HepG2 (cell line): ENCODE data around the gene PTPRD. TPM values are rescaled to one million over a fixed set of nuclear protein-coding genes. Genes with fewer than 3 reads are reported as not detected.

Experiments
- ATAC-seq: fragments of 200-7000 bp; cut with Tn5 transposase; 3 replicates; pipeline ENCODE4 v1.9.1; 2020; ENCODE audit warnings: mild to moderate bottlenecking, moderate library complexity
- BruUV-seq: library from RNA; stranded (reverse); fragments of 400-500 nt; replicated peaks from 2 replicates; lab custom pipeline; 2021; lab: Mats Ljungman, UMichigan
- CTCF ChIA-PET: fragments of 300-600 bp; formaldehyde crosslinking; extraction: SDS; loops from one replicate; lab custom pipeline; 2021; ENCODE audit warnings: low total read pairs, inconsistent platforms, low intra/inter-chr PET ratio; lab: Yijun Ruan, JAX
- POLR2A ChIA-PET: fragments of 350-600 bp; sonication (Branson Sonifier 250); formaldehyde crosslinking; loops from one replicate; lab custom pipeline; 2020; ENCODE audit warnings: antibody characterized with exemption, inconsistent platforms; lab: Yijun Ruan, JAX
- DNase-seq: peaks from one replicate; pipeline ENCODE4 v3.0.0-alpha.2; 2015; ENCODE audit warnings: low spot score
- FAIRE-seq: peaks from 3 replicates; lab custom pipeline; 2011; peaks lifted over from hg19 to GRCh38; lab: Jason Lieb, UNC
- H2AFZ ChIP-seq: one replicate; pipeline ENCODE4 v1.6.1; 2011; ENCODE audit warnings: low read length, inconsistent platforms
- H3K27ac ChIP-seq: fragments of 300-600 bp; 3 replicates; pipeline ENCODE4 v1.8.0; 2011; ENCODE audit warnings: mixed run types, mild to moderate bottlenecking, mixed read lengths, low read length, inconsistent platforms; ENCODE audit not compliant: insufficient read depth; ENCODE audit errors: extremely low read length
- H3K27me3 ChIP-seq, 2 experiments: fragments of 200-600 bp in 1 of 2; 2 replicates in 1 of 2; 3 replicates in 1 of 2; pipeline versions ENCODE4 v1.6.0 to v1.8.0; 2011; ENCODE audit warnings: low read length in 2 of 2, mild to moderate bottlenecking in 2 of 2, moderate library complexity in 2 of 2, inconsistent platforms in 1 of 2; ENCODE audit not compliant: insufficient read depth in 2 of 2, control insufficient read depth in 1 of 2
- H3K36me3 ChIP-seq, 2 experiments: fragments of 200-600 bp in 1 of 2; replicated peaks in 1 of 2; 2 replicates in 1 of 2; 3 replicates in 1 of 2; pipeline versions ENCODE4 v1.5.1 to v1.8.0; 2011; ENCODE audit warnings: low read length in 2 of 2, inconsistent platforms in 1 of 2; ENCODE audit not compliant: insufficient read depth in 2 of 2, control insufficient read depth in 1 of 2
- H3K4me1 ChIP-seq: 2 replicates; pipeline ENCODE4 v1.5.1; 2012; ENCODE audit warnings: low read length, inconsistent platforms; ENCODE audit not compliant: insufficient read depth
- H3K4me2 ChIP-seq: 2 replicates; pipeline ENCODE4 v1.6.0; 2011; ENCODE audit warnings: low read depth, low read length, inconsistent platforms
- H3K4me3 ChIP-seq, 3 experiments: fragments of 200-600 bp in 1 of 3; sonication (generic), shearing (Covaris generic) in 1 of 3; replicated peaks in 1 of 3; 2 replicates each; pipeline ENCODE4 v1.5.1; 2011 to 2016; ENCODE audit warnings: low read length in 3 of 3, inconsistent platforms in 2 of 3, low read depth in 2 of 3, mild to moderate bottlenecking in 2 of 3, control low read depth in 1 of 3, mixed read lengths in 1 of 3; ENCODE audit not compliant: insufficient read depth in 1 of 3
- H3K79me2 ChIP-seq: one replicate; pipeline ENCODE4 v1.6.1; 2011; ENCODE audit warnings: low read length, inconsistent platforms; ENCODE audit not compliant: insufficient read depth
- H3K9ac ChIP-seq: 2 replicates; pipeline ENCODE4 v1.6.0; 2011; ENCODE audit warnings: mild to moderate bottlenecking, low read depth, low read length, inconsistent platforms; ENCODE audit not compliant: insufficient read depth
- H3K9me3 ChIP-seq: 2 replicates; pipeline ENCODE4 v1.5.1; 2012; ENCODE audit warnings: mild to moderate bottlenecking, low read length
- H4K20me1 ChIP-seq: 2 replicates; pipeline ENCODE4 v1.6.0; 2011; ENCODE audit warnings: inconsistent platforms, mild to moderate bottlenecking, low read length, moderate library complexity; ENCODE audit not compliant: insufficient read depth
- GATA4 ChIP-seq: sonication (generic); IDR thresholded peaks from 2 replicates; pipeline ENCODE4 v1.6.1; 2016; ENCODE audit warnings: antibody characterized with exemption, low read depth, borderline replicate concordance
- MXI1 ChIP-seq: IDR thresholded peaks from 3 replicates; pipeline ENCODE4 v1.6.1; 2012; ENCODE audit warnings: low read depth, low read length, inconsistent platforms, borderline replicate concordance
- NFIC ChIP-seq: IDR thresholded peaks from 2 replicates; pipeline ENCODE4 v1.6.1; 2012; ENCODE audit warnings: mild to moderate bottlenecking, low read length, inconsistent platforms
- RBM22 ChIP-seq: fragments of 200-400 bp; formaldehyde crosslinking; optimal IDR thresholded peaks from 2 replicates; pipeline ENCODE3; 2017; ENCODE audit warnings: mild to moderate bottlenecking, low read length, moderate library complexity
- SMAD3 ChIP-seq: sonication (generic); formaldehyde crosslinking; IDR thresholded peaks from 2 replicates; pipeline ENCODE4 v1.4.0; 2020; ENCODE audit warnings: missing genetic modification reagents
- ZEB1 ChIP-seq: IDR thresholded peaks from 2 replicates; pipeline ENCODE4 v1.6.1; 2012; ENCODE audit warnings: mild to moderate bottlenecking, low read depth, inconsistent platforms; ENCODE audit not compliant: insufficient replicate concordance
- WGBS: methylation state at CpG from one replicate; pipeline ENCODE4 v1.1.6; 2017; ENCODE audit warnings: low lambda C conversion rate; 5-methylcytosine and 5-hydroxymethylcytosine counted together
- in situ Hi-C: cut with HindIII; loops from 2 replicates; pipeline ENCODE4 v1.10.0; 2017; ENCODE audit warnings: low pct_unique_long_range_greater_than_20kb; ENCODE audit not compliant: extremely low pct_ligation_motif_present
- intact Hi-C: fragments of 100-400 bp; cut with micrococcal nuclease; formaldehyde crosslinking; loops from one replicate; pipeline ENCODE4 v1.10.0; 2022; ENCODE audit not compliant: unreplicated experiment
- polyA plus RNA-seq, 8 experiments: library from polyadenylated mRNA; depleted of rRNA in 3 of 8; stranded (reverse) in 7 of 8; unstranded in 1 of 8; fragments of >200 nt; fragmentation: Illumina TruSeq in 4 of 8; extraction: Trizol in 4 of 8; gene quantifications; 2 replicates each; pipeline versions ENCODE4 v1.2.1 to v1.2.3, GENCODE V29; 2011 to 2016; ENCODE audit warnings: low read depth in 4 of 8, missing spikeins in 1 of 8, mixed read lengths in 1 of 8; ENCODE audit not compliant: insufficient read depth in 1 of 8
- total RNA-seq, 5 experiments: library from RNA; depleted of rRNA; stranded (reverse); fragments of >200 nt; fragmentation: Illumina TruSeq; extraction: Trizol; gene quantifications; 2 replicates each; pipeline ENCODE4 v1.2.3, GENCODE V29; 2016; ENCODE audit warnings: low read depth in 1 of 5
- TF ChIP-seq, protein P1 (sequence below): sonication (generic); formaldehyde crosslinking; IDR thresholded peaks from 2 replicates; pipeline ENCODE4 v1.5.0; 2020; ENCODE audit warnings: mild to moderate bottlenecking, missing genetic modification reagents, borderline replicate concordance
- TF ChIP-seq, protein P2 (sequence below): sonication (generic); formaldehyde crosslinking; IDR thresholded peaks from 2 replicates; pipeline ENCODE4 v1.4.0; 2020; ENCODE audit warnings: missing genetic modification reagents; ENCODE audit errors: not compliant biosample characterization
- TF ChIP-seq, protein P3 (sequence below): sonication (generic); formaldehyde crosslinking; IDR thresholded peaks from 2 replicates; pipeline ENCODE4 v1.5.0; 2020; ENCODE audit warnings: mild to moderate bottlenecking, missing genetic modification reagents, moderate library complexity

PTPRD gene
- total and polyA plus RNA-seq, 2 of the 13 experiments (the other 11 are each of a cell fraction or from before 2014, with no cell fraction given) = 0.05 TPM; not detected in 1

DNA sequence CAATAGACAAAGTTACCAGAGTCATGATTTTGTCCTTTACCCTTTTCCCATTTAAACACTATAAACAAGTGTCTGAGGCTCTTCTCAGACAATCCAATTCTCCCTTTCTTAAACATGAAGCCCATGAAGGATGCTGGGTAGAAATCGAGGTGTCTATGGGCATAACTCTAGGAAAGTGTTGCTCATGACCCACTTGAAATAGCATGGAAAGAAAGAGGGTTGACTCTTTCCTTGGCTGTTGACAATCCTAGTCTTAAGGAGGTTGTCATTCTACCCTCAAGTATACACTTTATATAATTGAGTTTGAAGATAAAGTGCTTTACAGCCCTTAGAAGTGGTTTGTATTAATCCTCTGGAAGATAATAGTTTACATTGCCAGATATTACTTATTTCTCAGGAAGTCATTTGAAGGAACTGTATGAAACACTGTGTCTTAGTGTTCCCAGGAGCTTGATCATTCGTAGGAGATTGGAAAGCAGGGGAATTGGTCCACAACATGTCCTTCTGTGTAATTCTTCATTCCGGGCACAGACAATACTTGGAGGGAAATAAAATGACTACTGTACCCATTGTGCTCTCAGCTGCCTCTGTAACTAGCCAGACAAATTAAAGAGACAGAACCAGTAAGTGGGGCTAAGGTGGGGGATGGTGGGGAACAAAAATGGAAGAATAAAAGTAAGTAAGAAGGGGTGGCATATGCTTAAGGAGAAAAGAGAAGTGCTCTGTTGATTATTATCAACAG, 1734.9 kb downstream of the PTPRD start:
- no TSS peak for BruUV-seq
- ATAC-seq = no peak
- CTCF ChIA-PET = no interaction called here
- POLR2A ChIA-PET = no interaction called here
- WGBS = 5% methylated on average over 3 of the region's 3 CpGs
- Histone ChIP-seq H3K4me1 (no peaks in the 10 kb centered on the region), H3K4me2 (no peak overlapping the region), H2AFZ (no peak overlapping the region), H3K79me2 (no peaks in the 10 kb centered on the region), H3K27ac (no peak overlapping the region), H3K4me3 (no peak overlapping the region), H3K9ac (no peak overlapping the region), H4K20me1 (no peaks in the 10 kb centered on the region)
- DNase-seq = no peak
- no peak for TF ChIP-seq SMAD3 (CRISPR knock-in tag)
- TF ChIP-seq RBM22 = no peak
- TF ChIP-seq, all 625 proteins: peak for 0
- Histone ChIP-seq H3K36me3 (no peaks in the 10 kb centered on the region), H3K9me3 (no peaks in the 10 kb centered on the region), H3K27me3 (0 out of 5 replicates have a peak, but pooled peaks cover 0 to 1% of the 10 kb centered on the region in 2 experiments)
- intact Hi-C loops = no loop called here
- in situ Hi-C loops = no loop called here
- no peak for FAIRE-seq

DNA sequence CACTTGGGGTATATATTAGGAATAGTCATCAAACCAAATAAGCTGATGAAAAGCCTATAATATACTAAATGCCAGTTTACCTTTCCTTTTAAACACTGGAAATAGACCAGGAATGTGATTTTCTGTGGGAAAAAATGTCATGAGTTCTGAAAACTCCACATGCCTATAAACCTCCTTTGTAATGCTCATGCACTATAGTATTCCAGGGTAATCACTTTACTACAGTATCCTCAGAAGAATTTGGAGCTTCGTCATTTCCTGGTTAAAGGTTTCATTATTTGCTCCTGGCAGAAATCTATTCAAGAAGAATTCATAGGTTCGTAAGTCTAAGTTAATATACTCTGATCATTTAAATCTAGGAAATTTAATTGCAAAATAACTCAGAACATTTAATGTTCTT, 1736.5 kb downstream of the PTPRD start:
- no peaks in the 10 kb centered on the region for H3K4me1 ChIP-seq
- no peaks in the 10 kb centered on the region for H4K20me1 ChIP-seq
- ATAC-seq (no peak), FAIRE-seq (no peak), DNase-seq (no peak)
- CTCF ChIA-PET = no interaction called here
- no peaks in the 10 kb centered on the region for H3K9me3 ChIP-seq
- no peaks in the 10 kb centered on the region for H3K36me3 ChIP-seq
- 28% methylated on average over 2 of the region's 2 CpGs for WGBS
- H3K4me3 ChIP-seq = no peak overlapping the region
- in situ Hi-C loops = no loop called here
- no peak overlapping the region for H2AFZ ChIP-seq
- no peak overlapping the region for H3K9ac ChIP-seq
- intact Hi-C loops = no loop called here
- no peaks in the 10 kb centered on the region for H3K79me2 ChIP-seq
- no TSS peak for BruUV-seq
- POLR2A ChIA-PET = no interaction called here
- 0 out of 5 replicates have a peak, but pooled peaks cover 0 to 1% of the 10 kb centered on the region in 2 experiments for H3K27me3 ChIP-seq
- no peak overlapping the region for H3K4me2 ChIP-seq
- no peak overlapping the region for H3K27ac ChIP-seq
- TF ChIP-seq, protein P1, sequence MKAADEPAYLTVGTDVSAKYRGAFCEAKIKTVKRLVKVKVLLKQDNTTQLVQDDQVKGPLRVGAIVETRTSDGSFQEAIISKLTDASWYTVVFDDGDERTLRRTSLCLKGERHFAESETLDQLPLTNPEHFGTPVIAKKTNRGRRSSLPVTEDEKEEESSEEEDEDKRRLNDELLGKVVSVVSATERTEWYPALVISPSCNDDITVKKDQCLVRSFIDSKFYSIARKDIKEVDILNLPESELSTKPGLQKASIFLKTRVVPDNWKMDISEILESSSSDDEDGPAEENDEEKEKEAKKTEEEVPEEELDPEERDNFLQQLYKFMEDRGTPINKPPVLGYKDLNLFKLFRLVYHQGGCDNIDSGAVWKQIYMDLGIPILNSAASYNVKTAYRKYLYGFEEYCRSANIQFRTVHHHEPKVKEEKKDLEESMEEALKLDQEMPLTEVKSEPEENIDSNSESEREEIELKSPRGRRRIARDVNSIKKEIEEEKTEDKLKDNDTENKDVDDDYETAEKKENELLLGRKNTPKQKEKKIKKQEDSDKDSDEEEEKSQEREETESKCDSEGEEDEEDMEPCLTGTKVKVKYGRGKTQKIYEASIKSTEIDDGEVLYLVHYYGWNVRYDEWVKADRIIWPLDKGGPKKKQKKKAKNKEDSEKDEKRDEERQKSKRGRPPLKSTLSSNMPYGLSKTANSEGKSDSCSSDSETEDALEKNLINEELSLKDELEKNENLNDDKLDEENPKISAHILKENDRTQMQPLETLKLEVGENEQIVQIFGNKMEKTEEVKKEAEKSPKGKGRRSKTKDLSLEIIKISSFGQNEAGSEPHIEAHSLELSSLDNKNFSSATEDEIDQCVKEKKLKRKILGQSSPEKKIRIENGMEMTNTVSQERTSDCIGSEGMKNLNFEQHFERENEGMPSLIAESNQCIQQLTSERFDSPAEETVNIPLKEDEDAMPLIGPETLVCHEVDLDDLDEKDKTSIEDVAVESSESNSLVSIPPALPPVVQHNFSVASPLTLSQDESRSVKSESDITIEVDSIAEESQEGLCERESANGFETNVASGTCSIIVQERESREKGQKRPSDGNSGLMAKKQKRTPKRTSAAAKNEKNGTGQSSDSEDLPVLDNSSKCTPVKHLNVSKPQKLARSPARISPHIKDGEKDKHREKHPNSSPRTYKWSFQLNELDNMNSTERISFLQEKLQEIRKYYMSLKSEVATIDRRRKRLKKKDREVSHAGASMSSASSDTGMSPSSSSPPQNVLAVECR = no peak
- TF ChIP-seq, protein P2, sequence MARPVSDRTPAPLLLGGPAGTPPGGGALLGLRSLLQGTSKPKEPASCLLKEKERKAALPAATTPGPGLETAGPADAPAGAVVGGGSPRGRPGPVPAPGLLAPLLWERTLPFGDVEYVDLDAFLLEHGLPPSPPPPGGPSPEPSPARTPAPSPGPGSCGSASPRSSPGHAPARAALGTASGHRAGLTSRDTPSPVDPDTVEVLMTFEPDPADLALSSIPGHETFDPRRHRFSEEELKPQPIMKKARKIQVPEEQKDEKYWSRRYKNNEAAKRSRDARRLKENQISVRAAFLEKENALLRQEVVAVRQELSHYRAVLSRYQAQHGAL (CRISPR knock-in tag) = no peak
- TF ChIP-seq ZEB1 = no peak
- TF ChIP-seq, protein P3, sequence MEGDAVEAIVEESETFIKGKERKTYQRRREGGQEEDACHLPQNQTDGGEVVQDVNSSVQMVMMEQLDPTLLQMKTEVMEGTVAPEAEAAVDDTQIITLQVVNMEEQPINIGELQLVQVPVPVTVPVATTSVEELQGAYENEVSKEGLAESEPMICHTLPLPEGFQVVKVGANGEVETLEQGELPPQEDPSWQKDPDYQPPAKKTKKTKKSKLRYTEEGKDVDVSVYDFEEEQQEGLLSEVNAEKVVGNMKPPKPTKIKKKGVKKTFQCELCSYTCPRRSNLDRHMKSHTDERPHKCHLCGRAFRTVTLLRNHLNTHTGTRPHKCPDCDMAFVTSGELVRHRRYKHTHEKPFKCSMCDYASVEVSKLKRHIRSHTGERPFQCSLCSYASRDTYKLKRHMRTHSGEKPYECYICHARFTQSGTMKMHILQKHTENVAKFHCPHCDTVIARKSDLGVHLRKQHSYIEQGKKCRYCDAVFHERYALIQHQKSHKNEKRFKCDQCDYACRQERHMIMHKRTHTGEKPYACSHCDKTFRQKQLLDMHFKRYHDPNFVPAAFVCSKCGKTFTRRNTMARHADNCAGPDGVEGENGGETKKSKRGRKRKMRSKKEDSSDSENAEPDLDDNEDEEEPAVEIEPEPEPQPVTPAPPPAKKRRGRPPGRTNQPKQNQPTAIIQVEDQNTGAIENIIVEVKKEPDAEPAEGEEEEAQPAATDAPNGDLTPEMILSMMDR (CRISPR knock-in tag) = no peak
- TF ChIP-seq MXI1 = no peak
- TF ChIP-seq NFIC = no peak
- no peak for TF ChIP-seq GATA4
